H1 (cell line): ENCODE measurements around the gene DENND4C. TPM values are rescaled to one million over a fixed set of nuclear protein-coding genes. Genes with fewer than 3 reads are reported as not detected.

ENCODE experiments used
- CTCF ChIA-PET: fragments of 300-600 bp; sonication (Branson Sonifier 250); formaldehyde crosslinking; loops from one replicate; lab custom pipeline; 2021; ENCODE audit not compliant: partially characterized antibody; lab: Charles Lee
- POLR2A ChIA-PET: fragments of 300-600 bp; sonication (Branson Sonifier 250); formaldehyde crosslinking; loops from one replicate; lab custom pipeline; 2021; ENCODE audit warnings: inconsistent platforms; ENCODE audit not compliant: partially characterized antibody; lab: Charles Lee
- DNase-seq, 2 experiments: peaks; one replicate each; pipeline versions ENCODE4 v3.0.0 to v3.0.0-alpha.2; 2010 to 2022; ENCODE audit warnings: low spot score in 2 of 2, low read depth in 1 of 2, mixed read lengths in 1 of 2
- FAIRE-seq: peaks from 2 replicates; lab custom pipeline; 2011; peaks lifted over from hg19 to GRCh38; lab: Jason Lieb, UNC
- H2AFZ ChIP-seq: 2 replicates; pipeline ENCODE4 v1.8.1; 2012; ENCODE audit warnings: low read length, inconsistent platforms
- H2AK5ac ChIP-seq: 2 replicates; pipeline ENCODE4 v1.6.1; 2013; ENCODE audit warnings: low read depth, low read length
- H2BK120ac ChIP-seq: replicated peaks from 2 replicates; pipeline ENCODE3; 2013; ENCODE audit warnings: low read depth, low read length, inconsistent platforms
- H2BK12ac ChIP-seq: 2 replicates; pipeline ENCODE4 v1.6.1; 2013; ENCODE audit warnings: low read depth, low read length
- H2BK15ac ChIP-seq: 2 replicates; pipeline ENCODE4 v1.6.1; 2013; ENCODE audit warnings: low read length
- H2BK20ac ChIP-seq: 2 replicates; pipeline ENCODE4 v1.6.1; 2013; ENCODE audit warnings: low read length
- H2BK5ac ChIP-seq: 2 replicates; pipeline ENCODE4 v1.6.1; 2013; ENCODE audit warnings: low read depth, low read length
- H3K14ac ChIP-seq: 2 replicates; pipeline ENCODE4 v1.6.1; 2013; ENCODE audit warnings: inconsistent platforms; ENCODE audit not compliant: insufficient read length
- H3K18ac ChIP-seq: 2 replicates; pipeline ENCODE4 v1.6.1; 2013; ENCODE audit warnings: low read length; ENCODE audit errors: extremely low read depth
- H3K23ac ChIP-seq: 2 replicates; pipeline ENCODE4 v1.6.1; 2013; ENCODE audit warnings: inconsistent platforms; ENCODE audit not compliant: insufficient read length
- H3K23me2 ChIP-seq: 2 replicates; pipeline ENCODE4 v1.6.1; 2013; ENCODE audit warnings: low read depth, low read length
- H3K27ac ChIP-seq: 2 replicates; pipeline ENCODE4 v1.6.1; 2011; ENCODE audit warnings: low read depth, low read length, inconsistent platforms
- H3K27me3 ChIP-seq, 4 experiments: replicated peaks in 1 of 4; 1 replicate in 1 of 4; 2 replicates in 3 of 4; pipeline versions ENCODE4 v1.6.1 to v1.8.1; 2011 to 2013; ENCODE audit warnings: low read length in 3 of 4, mild to moderate bottlenecking in 3 of 4, inconsistent platforms in 2 of 4, mixed read lengths in 2 of 4, moderate library complexity in 1 of 4; ENCODE audit not compliant: control insufficient read depth in 3 of 4, insufficient read depth in 3 of 4; ENCODE audit errors: extremely low read depth in 1 of 4
- H3K36me3 ChIP-seq, 4 experiments: 2 replicates each; pipeline versions ENCODE4 v1.6.1 to v1.8.1; 2011 to 2013; ENCODE audit warnings: mild to moderate bottlenecking in 4 of 4, low read length in 3 of 4, moderate library complexity in 2 of 4, control low read depth in 1 of 4, inconsistent platforms in 1 of 4; ENCODE audit not compliant: insufficient read depth in 4 of 4, control insufficient read depth in 2 of 4
- H3K4ac ChIP-seq: replicated peaks from 2 replicates; pipeline ENCODE3; 2013; ENCODE audit warnings: low read length, low read depth, mixed read lengths, inconsistent platforms; ENCODE audit not compliant: insufficient read length
- H3K4me1 ChIP-seq, 4 experiments: replicated peaks in 1 of 4; 1 replicate in 1 of 4; 2 replicates in 3 of 4; pipeline versions ENCODE4 v1.6.1 to v1.8.1; 2011 to 2013; ENCODE audit warnings: low read length in 3 of 4, inconsistent platforms in 2 of 4, mixed read lengths in 1 of 4; ENCODE audit not compliant: insufficient read depth in 4 of 4, control insufficient read depth in 3 of 4
- H3K4me2 ChIP-seq, 2 experiments: 2 replicates each; pipeline versions ENCODE4 v1.6.1 to v1.8.1; 2011 to 2013; ENCODE audit warnings: low read depth in 2 of 2, low read length in 2 of 2, control low read depth in 1 of 2, inconsistent platforms in 1 of 2, mild to moderate bottlenecking in 1 of 2; ENCODE audit not compliant: insufficient read depth in 1 of 2
- H3K4me3 ChIP-seq, 4 experiments: fragments of 200-600, 300-600 bp in 1 of 4; sonication (generic), shearing (Covaris generic), sonication (Bioruptor Twin) in 1 of 4; 2 replicates each; pipeline versions ENCODE4 v1.5.1 to v1.8.1; 2011 to 2016; ENCODE audit warnings: low read length in 4 of 4, low read depth in 3 of 4, control low read depth in 2 of 4, inconsistent platforms in 2 of 4, mild to moderate bottlenecking in 2 of 4, mixed read lengths in 1 of 4, moderate library complexity in 1 of 4; ENCODE audit not compliant: insufficient read depth in 2 of 4; ENCODE audit errors: extremely low read depth in 1 of 4
- H3K56ac ChIP-seq: replicated peaks from 2 replicates; pipeline ENCODE3; 2013; ENCODE audit warnings: low read depth, mild to moderate bottlenecking, mixed read lengths, low read length, inconsistent platforms; ENCODE audit not compliant: insufficient read length
- H3K79me1 ChIP-seq: 2 replicates; pipeline ENCODE4 v1.6.1; 2013; ENCODE audit warnings: low read depth, low read length, control low read depth
- H3K79me2 ChIP-seq, 2 experiments: 2 replicates each; pipeline versions ENCODE4 v1.6.1 to v1.8.1; 2012 to 2013; ENCODE audit warnings: low read length in 2 of 2, mild to moderate bottlenecking in 2 of 2, inconsistent platforms in 1 of 2; ENCODE audit not compliant: insufficient read depth in 2 of 2, control insufficient read depth in 1 of 2
- H3K9ac ChIP-seq, 4 experiments: replicated peaks in 1 of 4; 1 replicate in 1 of 4; 2 replicates in 3 of 4; pipeline versions ENCODE4 v1.6.1 to v1.8.1; 2011 to 2013; ENCODE audit warnings: low read depth in 3 of 4, low read length in 3 of 4, control low read depth in 2 of 4, mild to moderate bottlenecking in 2 of 4, moderate library complexity in 2 of 4, inconsistent platforms in 1 of 4; ENCODE audit errors: extremely low read depth in 1 of 4
- H3K9me3 ChIP-seq, 2 experiments: 2 replicates each; pipeline versions ENCODE4 v1.6.1 to v1.8.1; 2012 to 2013; ENCODE audit warnings: mild to moderate bottlenecking in 2 of 2, moderate library complexity in 2 of 2, control low read depth in 1 of 2, inconsistent platforms in 1 of 2, low read depth in 1 of 2, low read length in 1 of 2, mixed read lengths in 1 of 2; ENCODE audit not compliant: insufficient read depth in 2 of 2
- H4K20me1 ChIP-seq, 2 experiments: replicated peaks in 1 of 2; 2 replicates each; pipeline versions ENCODE3 to v1.8.1; 2011 to 2013; ENCODE audit warnings: inconsistent platforms in 2 of 2, low read length in 2 of 2, mild to moderate bottlenecking in 1 of 2; ENCODE audit not compliant: insufficient read depth in 2 of 2, control insufficient read depth in 1 of 2
- H4K5ac ChIP-seq: 2 replicates; pipeline ENCODE4 v1.6.1; 2013; ENCODE audit warnings: low read length, low read depth, mixed read lengths, inconsistent platforms; ENCODE audit not compliant: insufficient read length
- H4K8ac ChIP-seq: 2 replicates; pipeline ENCODE4 v1.8.0; 2013; ENCODE audit warnings: mild to moderate bottlenecking, moderate library complexity, low read length, inconsistent platforms; ENCODE audit not compliant: insufficient read depth; ENCODE audit errors: extremely low read depth
- H4K91ac ChIP-seq: replicated peaks from 2 replicates; pipeline ENCODE3; 2013; ENCODE audit warnings: low read length, mixed read lengths, inconsistent platforms; ENCODE audit not compliant: insufficient read length
- BACH1 ChIP-seq: IDR thresholded peaks from 2 replicates; pipeline ENCODE4 v1.6.1; 2012; ENCODE audit warnings: low read length, improper control_type of control experiment
- FOSL1 ChIP-seq: IDR thresholded peaks from 2 replicates; pipeline ENCODE4 v1.6.1; 2011; ENCODE audit warnings: mild to moderate bottlenecking, low read depth, low read length, moderate library complexity; ENCODE audit not compliant: insufficient read depth
- KDM5A ChIP-seq: fragments of 200-600 bp; IDR thresholded peaks from 2 replicates; pipeline ENCODE4 v1.7.1; 2012; ENCODE audit warnings: mild to moderate bottlenecking, low read length, inconsistent platforms, mixed read lengths
- RAD21 ChIP-seq, 2 experiments: IDR thresholded peaks in 1 of 2; conservative IDR thresholded peaks in 1 of 2; 2 replicates each; pipeline ENCODE4 v1.6.1; 2011; ENCODE audit warnings: low read depth in 2 of 2, low read length in 2 of 2, improper control_type of control experiment in 1 of 2, inconsistent platforms in 1 of 2, mild to moderate bottlenecking in 1 of 2, moderate library complexity in 1 of 2
- RBBP5 ChIP-seq: IDR thresholded peaks from 2 replicates; pipeline ENCODE4 v1.7.1; 2012; ENCODE audit warnings: low read depth, mild to moderate bottlenecking, inconsistent platforms, low read length, moderate library complexity, borderline replicate concordance
- WGBS, 2 experiments: shearing (Covaris generic) in 1 of 2; methylation state at CpG; one replicate each; pipeline versions ENCODE4 v1.1.6 to v1.1.7; 2013 to 2015; ENCODE audit warnings: low lambda C conversion rate in 2 of 2, mixed read lengths in 2 of 2, inconsistent platforms in 1 of 2, low coverage in 1 of 2, missing lambda C conversion rate in 1 of 2; ENCODE audit not compliant: insufficient replicate concordance in 2 of 2, insufficient coverage in 1 of 2, insufficient read length in 1 of 2; ENCODE audit errors: extremely low coverage in 1 of 2, missing lambda C conversion rate in 1 of 2; 5-methylcytosine and 5-hydroxymethylcytosine counted together
- polyA plus RNA-seq, 7 experiments: library from polyadenylated mRNA; depleted of rRNA in 3 of 7; stranded (reverse) in 5 of 7; unstranded in 2 of 7; fragments of >200 nt in 5 of 7; fragments of 200-250 nt in 2 of 7; gene quantifications; 1 replicate in 5 of 7; 2 replicates in 1 of 7; 4 replicates in 1 of 7; pipeline versions ENCODE4 v1.2.1 to v1.2.3, GENCODE V29; 2011 to 2013; ENCODE audit warnings: missing spikeins in 2 of 7, mixed read lengths in 2 of 7
- total RNA-seq: library from RNA; stranded (reverse); fragmentation: NEBNext Ultra II Directional; extraction: Animal tissue kit (Norgen Biotek cat#: 25700); gene quantifications from 2 replicates; pipeline ENCODE4 v1.2.1, GENCODE V29; 2021

The DENND4C gene
- total and polyA plus RNA-seq, 2 of the 8 experiments (the other 6 are each of a cell fraction or from before 2014, with no cell fraction given), result 6.9 to 18.9 TPM

- H3K27me3 ChIP-seq, result no peaks in the 10 kb centered on the region
- H3K79me2 ChIP-seq, result peaks cover 0 to 38% of the 10 kb centered on the region in 2 experiments; a peak in 2 of 4 replicates
- H4K20me1 ChIP-seq, result peaks cover 1 to 2% of the 10 kb centered on the region in 2 experiments
- H3K79me1 ChIP-seq, result no peaks in the 10 kb centered on the region; the same call in 1 of the 2 replicates
- TF ChIP-seq RBBP5 (no peak), KDM5A (no peak), RAD21 (IDR thresholded peaks at IDR 0.05 in 1 of 2, conservative IDR thresholded peaks at IDR 0.05 in 1 of 2; ENCODE audit: low read depth in 2 of 2, low read length in 2 of 2) (no peak), FOSL1 (no peak), BACH1 (no peak)
- no peak overlapping the region for H2BK5ac ChIP-seq
- ChIA-PET CTCF (no interaction called here), POLR2A (no interaction called here)
- H3K4me1 ChIP-seq, result no peaks in the 10 kb centered on the region
- no peak overlapping the region for H4K91ac ChIP-seq
- no peak overlapping the region for H2AK5ac ChIP-seq
- H3K56ac ChIP-seq, result no peak overlapping the region
- DNase-seq, result no peak
- H2BK12ac ChIP-seq, result no peak overlapping the region
- no peak overlapping the region for H4K8ac ChIP-seq
- WGBS, 2 experiments, result 87% methylated on average over 3 of the region's 3 CpGs; no CpG with 5 or more reads in 1 of the 2 experiments
- H3K4me2 ChIP-seq, result no peak overlapping the region
- no peak overlapping the region for H3K27ac ChIP-seq
- H3K23ac ChIP-seq, result no peak overlapping the region
- no peak overlapping the region for H4K5ac ChIP-seq
- no peak overlapping the region for H3K14ac ChIP-seq
- no peaks in the 10 kb centered on the region for H3K9me3 ChIP-seq
- no peaks in the 10 kb centered on the region for H3K23me2 ChIP-seq
- H3K4me3 ChIP-seq, result no peak overlapping the region
- H3K4ac ChIP-seq, result no peak overlapping the region
- no peak overlapping the region for H3K9ac ChIP-seq
- no peaks in the 10 kb centered on the region; a peak in 1 of 8 replicates for H3K36me3 ChIP-seq
- no peak overlapping the region for H2BK20ac ChIP-seq
- no peak overlapping the region for H2AFZ ChIP-seq
- H3K18ac ChIP-seq, result no peak overlapping the region
- no peak overlapping the region for H2BK120ac ChIP-seq
- no peak overlapping the region for H2BK15ac ChIP-seq
- FAIRE-seq, result no peak
Observed at GRCh38 chr9:19284729-19285128, 54.2 kb downstream of the DENND4C start.
